TTC549 (cell line): ENCODE data around the gene ZNF345.

Source experiments
- FAIRE-seq: peaks from 2 replicates; lab custom pipeline; 2012; peaks lifted over from hg19 to GRCh38; lab: Jason Lieb, UNC

ZNF345 gene

GRCh38 chr19:36918090-36918489, 67.4 kb downstream of the ZNF345 start:
- FAIRE-seq = no peak
